ENCODE data around the gene ST6GAL1.

DNA sequence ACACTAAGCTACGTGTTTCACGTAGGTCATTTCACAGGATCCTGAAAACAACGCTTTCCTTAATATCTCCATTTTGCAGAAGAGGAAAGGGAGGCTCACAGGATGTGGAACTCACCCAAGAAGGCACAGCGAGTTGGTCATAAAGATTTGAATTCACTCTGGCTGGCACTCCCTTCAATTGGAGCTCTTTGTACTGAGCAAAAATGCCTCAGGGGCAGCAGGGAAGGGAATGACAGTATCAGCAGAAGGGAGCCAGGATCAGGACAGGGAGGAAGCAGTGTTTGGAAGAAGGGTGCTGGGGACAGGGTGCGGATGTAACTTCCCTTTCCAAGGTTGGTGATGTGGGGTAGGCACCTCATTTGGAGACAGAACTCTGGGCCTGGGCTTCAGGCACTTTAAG is 1.1 kb upstream of the ST6GAL1 start:
- TF ChIP-seq, protein P1, sequence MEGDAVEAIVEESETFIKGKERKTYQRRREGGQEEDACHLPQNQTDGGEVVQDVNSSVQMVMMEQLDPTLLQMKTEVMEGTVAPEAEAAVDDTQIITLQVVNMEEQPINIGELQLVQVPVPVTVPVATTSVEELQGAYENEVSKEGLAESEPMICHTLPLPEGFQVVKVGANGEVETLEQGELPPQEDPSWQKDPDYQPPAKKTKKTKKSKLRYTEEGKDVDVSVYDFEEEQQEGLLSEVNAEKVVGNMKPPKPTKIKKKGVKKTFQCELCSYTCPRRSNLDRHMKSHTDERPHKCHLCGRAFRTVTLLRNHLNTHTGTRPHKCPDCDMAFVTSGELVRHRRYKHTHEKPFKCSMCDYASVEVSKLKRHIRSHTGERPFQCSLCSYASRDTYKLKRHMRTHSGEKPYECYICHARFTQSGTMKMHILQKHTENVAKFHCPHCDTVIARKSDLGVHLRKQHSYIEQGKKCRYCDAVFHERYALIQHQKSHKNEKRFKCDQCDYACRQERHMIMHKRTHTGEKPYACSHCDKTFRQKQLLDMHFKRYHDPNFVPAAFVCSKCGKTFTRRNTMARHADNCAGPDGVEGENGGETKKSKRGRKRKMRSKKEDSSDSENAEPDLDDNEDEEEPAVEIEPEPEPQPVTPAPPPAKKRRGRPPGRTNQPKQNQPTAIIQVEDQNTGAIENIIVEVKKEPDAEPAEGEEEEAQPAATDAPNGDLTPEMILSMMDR (IDR thresholded peaks at IDR 0.05) = no peak
- TF ChIP-seq POLR2AphosphoS5 (IDR thresholded peaks at IDR 0.05; ENCODE audit: low read depth, low read length) = no peak
